NCI-H2227 (cell line): ENCODE data around the gene AKNAD1.

Experiments used
- DNase-seq: peaks from one replicate; lab custom pipeline; 2025; ENCODE audit not compliant: unreplicated experiment; lab: John Stamatoyannopoulos, UW

The AKNAD1 gene

GRCh38 chr1:108832929-108833328 is 24.0 kb downstream of the AKNAD1 start:
- no peak for DNase-seq

DNA sequence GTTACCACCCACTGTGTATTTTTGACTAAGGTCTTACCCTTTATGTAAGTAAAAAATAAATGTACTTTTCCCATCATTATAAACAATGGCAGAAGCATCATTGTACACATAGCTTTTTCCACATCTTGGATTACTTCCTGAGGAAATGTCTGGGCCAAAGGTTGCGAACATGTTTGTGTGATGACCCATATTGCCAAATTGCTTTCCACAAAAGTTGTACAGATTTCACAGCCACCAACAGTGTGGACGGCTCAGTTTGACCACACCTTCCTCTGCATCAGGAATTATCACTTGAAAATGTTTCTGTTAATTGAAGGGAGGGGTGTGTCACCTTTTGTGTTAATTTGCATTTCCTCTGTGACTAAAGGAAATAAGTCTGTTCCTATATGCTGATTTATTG is 25.7 kb downstream of the AKNAD1 start:
- DNase-seq, result no peak

- peak; percentile 49 for DNase-seq
These were observed 26.5 kb downstream of the AKNAD1 start for GRCh38 chr1:108830119-108831008.

DNA sequence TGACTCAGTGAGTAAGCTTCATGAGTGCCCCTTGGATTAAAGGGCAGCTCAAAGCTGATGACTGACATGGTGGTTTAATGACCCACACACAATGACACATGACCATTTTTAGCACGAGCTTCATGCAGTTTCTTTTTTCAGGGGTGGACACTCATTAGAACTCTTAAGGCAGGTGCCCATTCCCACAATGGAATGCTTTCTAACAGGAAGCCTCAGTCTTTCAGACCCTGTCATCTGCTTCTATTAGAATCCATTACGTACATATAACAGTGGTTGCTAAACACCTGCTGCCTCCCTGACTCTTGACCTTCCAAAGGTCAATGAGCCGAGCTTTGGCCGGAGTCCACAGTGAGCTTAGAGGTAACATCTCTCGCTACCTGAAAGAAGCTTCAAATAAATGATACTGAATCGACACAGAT is 27.4 kb downstream of the AKNAD1 start:
- peak; percentile 53 for DNase-seq

DNA sequence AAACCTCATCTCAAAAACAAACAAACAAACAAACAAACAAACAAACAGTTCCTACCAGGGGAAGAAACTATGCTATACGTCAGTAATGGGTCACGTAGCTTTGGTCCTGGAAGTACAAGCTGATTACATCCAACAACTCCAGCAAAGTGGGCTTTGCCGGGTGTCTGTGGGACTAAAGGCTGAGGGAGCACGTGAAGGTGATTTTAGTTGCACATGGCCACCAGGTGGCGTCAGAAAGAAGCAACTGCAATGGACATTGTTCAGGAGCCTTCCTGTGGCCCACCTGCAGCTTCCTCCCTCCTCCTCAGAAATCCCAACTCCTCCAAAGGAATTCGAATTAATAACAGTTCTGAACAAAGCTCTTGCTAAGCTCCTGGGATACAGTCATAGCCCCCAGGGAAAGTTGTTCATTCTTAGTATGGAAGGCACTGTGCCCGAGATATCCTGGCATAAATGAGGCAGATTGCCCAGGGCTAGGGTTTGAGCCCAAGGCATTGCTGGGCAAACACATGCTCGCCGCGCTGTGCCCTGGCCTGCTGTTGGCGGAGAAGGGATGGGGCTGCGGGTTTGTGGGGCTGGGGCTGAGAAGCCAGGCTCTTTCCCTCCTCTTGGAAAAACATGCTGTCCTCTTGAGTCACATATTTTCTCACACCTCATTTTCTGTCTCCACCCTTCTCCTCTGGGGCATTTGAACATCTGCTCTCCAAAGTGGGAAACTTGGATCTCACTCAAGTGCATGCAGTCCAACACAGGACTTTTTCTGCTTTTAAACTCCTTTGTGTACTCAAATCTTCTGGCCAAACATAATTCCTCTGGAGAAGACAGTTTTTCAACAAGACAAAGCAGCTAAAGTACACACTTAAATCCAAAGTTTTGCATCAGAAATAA is 28.6 kb downstream of the AKNAD1 start:
- DNase-seq, result peak; percentile 81

- peak; percentile 60 for DNase-seq
These were observed 30.7 kb downstream of the AKNAD1 start for GRCh38 chr1:108826081-108826635.

GRCh38 chr1:108824051-108824450 is 32.8 kb downstream of the AKNAD1 start:
- no peak for DNase-seq

DNA sequence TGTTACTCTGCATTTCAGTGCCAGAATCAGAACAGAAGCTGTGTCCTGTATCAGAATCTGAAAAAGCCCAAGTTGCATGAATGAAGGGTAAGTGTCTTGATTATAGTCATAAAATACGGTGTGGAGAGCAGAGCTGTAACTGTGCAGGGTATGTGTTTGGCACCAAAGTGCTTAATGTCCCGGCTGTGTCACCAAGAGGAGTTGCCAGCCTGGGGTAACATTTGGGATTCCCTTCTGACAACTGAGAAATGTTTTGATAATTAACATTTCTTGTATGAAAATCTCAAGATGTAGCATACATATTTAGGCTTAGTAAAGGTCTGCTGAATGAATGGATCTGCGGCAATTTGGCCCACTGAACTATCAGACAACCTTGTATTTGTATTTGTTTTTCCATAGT is 33.3 kb downstream of the AKNAD1 start:
- no peak for DNase-seq

DNA sequence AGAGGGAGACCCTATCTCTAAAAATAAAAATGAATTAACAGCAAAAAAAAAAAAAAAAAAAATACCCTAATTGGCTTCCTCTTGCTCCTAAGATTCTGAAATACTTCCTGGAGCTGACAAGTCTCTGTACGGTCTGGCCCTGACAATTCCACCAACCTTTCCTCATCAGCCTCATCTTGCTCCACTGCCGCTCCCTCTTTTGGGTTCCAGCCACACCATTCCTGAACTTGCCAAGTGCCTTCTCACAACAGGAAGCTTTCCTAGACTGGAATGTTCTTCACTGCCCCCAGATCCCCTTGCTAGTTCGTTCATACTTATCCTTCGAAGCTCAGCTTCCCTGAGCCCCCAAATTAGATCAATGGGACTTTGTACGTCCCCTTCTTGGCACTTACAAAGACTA is 37.0 kb downstream of the AKNAD1 start:
- DNase-seq, result no peak

DNA sequence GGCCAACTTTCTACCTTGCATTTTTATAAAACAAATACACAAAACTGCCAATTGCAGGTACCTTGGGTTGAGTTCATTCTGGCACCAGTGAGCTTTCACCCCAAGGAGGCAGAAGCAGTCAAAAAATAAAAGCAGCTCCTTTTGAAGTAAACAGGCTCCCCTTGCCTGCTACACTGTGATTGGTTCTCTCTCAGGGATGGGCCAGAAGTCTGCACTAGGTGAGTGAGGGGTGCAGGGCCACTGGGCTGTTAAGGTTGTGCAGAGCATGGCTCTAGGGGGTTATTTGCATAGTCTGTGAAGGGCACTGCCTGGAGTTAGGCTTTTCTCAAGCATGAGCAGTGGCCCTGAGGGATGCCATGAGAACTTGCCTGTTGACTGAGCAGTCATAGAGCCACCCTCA is 39.1 kb downstream of the AKNAD1 start:
- no peak for DNase-seq

DNA sequence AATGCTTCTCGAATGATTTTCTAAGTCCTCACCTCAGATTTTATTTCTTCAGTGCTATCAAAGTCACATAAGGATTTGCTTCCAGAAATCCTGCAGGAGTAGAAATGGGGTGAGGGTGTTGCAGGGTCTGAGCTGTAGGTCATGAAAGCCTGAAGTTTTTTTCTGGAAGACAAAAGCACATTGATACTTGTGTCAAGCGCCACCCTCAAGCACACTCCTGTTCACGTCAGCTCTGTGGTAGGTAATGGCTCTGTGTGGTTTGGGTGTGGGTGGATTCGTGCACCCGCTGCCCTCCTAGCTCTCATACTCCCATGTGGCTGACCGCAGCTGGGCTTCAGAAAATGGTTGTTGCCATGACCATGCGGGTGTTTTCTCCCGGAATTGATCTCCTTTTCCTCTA is 39.9 kb downstream of the AKNAD1 start:
- peak; percentile 43 for DNase-seq

- peak; percentile 90 for DNase-seq
These were observed 40.6 kb downstream of the AKNAD1 start for GRCh38 chr1:108816049-108816893.

DNA sequence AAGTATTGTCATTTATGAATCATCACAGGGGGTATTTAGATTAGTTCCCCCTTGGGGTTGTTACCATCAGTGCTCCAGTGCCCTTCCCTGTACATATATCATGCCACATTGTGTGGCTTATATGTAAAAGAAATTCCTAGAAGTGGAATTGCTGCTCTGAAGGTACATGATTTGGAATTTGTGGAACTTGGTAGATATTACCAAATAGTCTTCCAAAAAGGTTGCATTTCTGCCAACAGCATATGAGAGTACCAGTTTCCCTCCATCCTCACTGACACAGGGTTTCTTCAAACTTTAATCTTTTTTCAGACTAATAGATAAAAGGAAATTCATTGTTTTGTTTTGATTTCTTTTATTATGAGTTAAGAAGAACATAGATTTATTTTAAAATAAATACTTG is 41.3 kb downstream of the AKNAD1 start:
- DNase-seq, result no peak

GRCh38 chr1:108814343-108815125 is 42.4 kb downstream of the AKNAD1 start:
- no peak for DNase-seq

DNA sequence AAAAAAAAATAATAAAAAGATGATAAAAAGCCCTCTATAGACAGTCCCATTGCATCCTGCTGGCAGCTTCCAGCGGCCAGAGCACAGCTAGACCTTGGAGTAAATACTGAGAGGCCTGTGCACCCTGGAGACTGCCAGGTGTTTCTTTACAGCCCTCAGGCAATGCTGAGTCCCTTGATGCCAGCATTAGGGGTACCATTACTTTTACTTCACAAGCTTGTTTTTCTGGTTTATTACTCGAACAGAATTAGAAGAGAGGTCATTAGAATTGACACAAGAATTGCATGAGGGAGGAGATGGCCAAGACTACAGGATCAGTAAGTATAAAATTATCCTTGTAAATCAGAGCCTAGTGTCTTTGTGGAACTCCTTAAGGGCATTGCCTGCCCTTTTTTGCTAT is 43.6 kb downstream of the AKNAD1 start:
- DNase-seq, result no peak

DNA sequence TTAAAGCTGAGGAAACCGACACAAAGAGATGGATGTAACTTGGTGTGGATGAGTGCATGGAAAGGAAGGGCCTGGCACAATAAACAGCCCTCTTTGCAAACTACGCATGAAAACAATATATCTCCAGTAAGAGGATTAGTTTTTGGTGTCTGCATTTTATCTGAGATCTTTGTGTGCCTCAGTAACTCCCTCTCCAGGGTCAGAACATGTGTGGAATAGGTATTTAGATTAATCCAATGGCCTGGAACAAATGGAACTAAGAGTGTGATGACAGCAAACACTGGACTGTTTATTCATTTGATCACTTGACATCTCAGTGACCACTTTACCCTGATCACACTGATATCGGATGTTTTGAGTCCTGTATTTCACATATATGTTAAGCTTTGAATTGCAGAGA is 45.3 kb downstream of the AKNAD1 start:
- no peak for DNase-seq

- DNase-seq, result no peak
These were observed 48.5 kb downstream of the AKNAD1 start for GRCh38 chr1:108808438-108808837.

DNA sequence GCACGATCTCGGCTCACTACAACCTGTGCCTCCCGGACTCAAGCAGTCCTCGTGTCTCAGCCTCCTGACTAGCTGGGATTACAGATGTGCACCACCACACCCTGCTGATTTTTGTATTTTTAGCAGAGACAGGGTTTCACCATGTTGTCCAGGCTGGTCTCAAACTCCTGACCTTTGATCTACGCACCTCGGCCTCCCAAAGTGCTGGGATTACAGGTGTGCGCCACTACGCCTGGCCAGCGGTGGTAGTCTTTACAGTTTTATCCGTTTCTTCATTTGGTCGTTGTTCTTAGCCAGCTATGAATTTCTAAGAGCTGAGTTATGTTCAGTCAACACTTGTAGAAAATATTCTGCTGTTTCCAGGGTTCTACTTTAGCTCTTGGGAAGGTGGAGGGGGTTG is 53.3 kb downstream of the AKNAD1 start:
- DNase-seq, result no peak

- DNase-seq, result no peak
These were observed 55.8 kb downstream of the AKNAD1 start for GRCh38 chr1:108801101-108801500.

DNA sequence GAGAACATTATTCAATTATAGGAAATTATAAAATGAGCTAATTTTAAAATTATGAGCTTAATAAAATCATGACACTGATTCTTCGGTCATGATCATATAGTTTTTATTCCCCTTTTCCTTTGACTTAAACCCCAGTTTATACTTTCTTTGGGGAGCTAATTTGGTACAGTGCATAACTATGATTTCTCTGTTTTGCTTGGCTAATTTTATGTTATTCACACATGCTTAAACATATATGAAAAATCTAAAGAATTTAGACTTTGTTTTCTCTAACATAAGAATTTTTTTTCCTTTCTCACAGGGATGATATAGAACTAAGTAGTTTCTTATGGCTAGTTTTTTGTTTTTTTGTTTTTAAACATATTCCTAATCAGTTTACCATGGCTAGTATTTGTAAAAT is 57.9 kb downstream of the AKNAD1 start:
- no peak for DNase-seq
